T-helper 22 cell (primary cell): ENCODE data around the gene PLEKHG4B.
"Not testable (repeated sequence)": the region's sequence is repeated elsewhere in the genome, so short reads cannot be mapped to it uniquely, and the experiment has no call there.

Experiments used
- DNase-seq: peaks from one replicate; pipeline ENCODE4 v3.0.0-alpha.2; 2020; ENCODE audit warnings: low read depth

The PLEKHG4B gene

GRCh38 chr5:158807-159447 lies 67.0 kb downstream of the PLEKHG4B start:
- DNase-seq: no peak

- no peak for DNase-seq
These were observed 67.6 kb downstream of the PLEKHG4B start for GRCh38 chr5:159448-160172.

- no peak for DNase-seq
These were observed 68.2 kb downstream of the PLEKHG4B start for GRCh38 chr5:160173-160510.

GRCh38 chr5:160921-161802 lies 69.2 kb downstream of the PLEKHG4B start:
- DNase-seq: no peak

- DNase-seq: no peak
These were observed 69.8 kb downstream of the PLEKHG4B start for GRCh38 chr5:161803-162110.

- DNase-seq: no peak
These were observed 70.2 kb downstream of the PLEKHG4B start for GRCh38 chr5:162190-162564.

GRCh38 chr5:162565-163337 lies 70.8 kb downstream of the PLEKHG4B start:
- no peak for DNase-seq

- no peak for DNase-seq
These were observed 71.3 kb downstream of the PLEKHG4B start for GRCh38 chr5:163338-163620.

- DNase-seq: no peak
These were observed 71.9 kb downstream of the PLEKHG4B start for GRCh38 chr5:163841-164240.

- no peak for DNase-seq
These were observed 72.3 kb downstream of the PLEKHG4B start for GRCh38 chr5:164244-164643.

GRCh38 chr5:164783-165182 lies 72.8 kb downstream of the PLEKHG4B start:
- DNase-seq: not testable (repeated sequence)

GRCh38 chr5:166441-167372 lies 74.7 kb downstream of the PLEKHG4B start:
- DNase-seq: no peak

- DNase-seq: no peak
These were observed 75.5 kb downstream of the PLEKHG4B start for GRCh38 chr5:167511-167910.

GRCh38 chr5:167982-168660 lies 76.2 kb downstream of the PLEKHG4B start:
- no peak for DNase-seq

GRCh38 chr5:169071-169727 lies 77.2 kb downstream of the PLEKHG4B start:
- DNase-seq: no peak

GRCh38 chr5:169728-170094 lies 77.7 kb downstream of the PLEKHG4B start:
- DNase-seq: no peak

- no peak for DNase-seq
These were observed 79.2 kb downstream of the PLEKHG4B start for GRCh38 chr5:170971-171800.

- DNase-seq: no peak
These were observed 79.9 kb downstream of the PLEKHG4B start for GRCh38 chr5:171801-172331.

- DNase-seq: no peak
These were observed 80.5 kb downstream of the PLEKHG4B start for GRCh38 chr5:172421-172820.
